CD4-positive, CD25-positive, alpha-beta regulatory T cell (primary cell): ENCODE data around the gene ATG4A. TPM values are rescaled to one million over a fixed set of nuclear protein-coding genes. Genes with fewer than 3 reads are reported as not detected.

Experiments
- ATAC-seq, 2 donors: fragments of 150-1000 bp; cut with Tn5 transposase; one replicate each; pipeline ENCODE4 v1.10.0; 2021; ENCODE audit warnings: low read depth in 2 of 2, moderate number of reproducible peaks in 2 of 2, moderate library complexity in 1 of 2
- DNase-seq, 3 donors: peaks; one replicate each; pipeline versions ENCODE4 v3.0.0 to v3.0.0-alpha.2; 2012 to 2022; ENCODE audit warnings: mixed read lengths in 1 of 3
- H3K27ac ChIP-seq: one replicate; pipeline ENCODE4 v1.7.0; 2013; ENCODE audit warnings: mild to moderate bottlenecking, low read length; ENCODE audit not compliant: insufficient read depth, poor library complexity, severe bottlenecking
- H3K27me3 ChIP-seq: one replicate; pipeline ENCODE4 v1.7.0; 2013; ENCODE audit warnings: low read length; ENCODE audit not compliant: control insufficient read depth, insufficient read depth
- H3K36me3 ChIP-seq: one replicate; pipeline ENCODE4 v1.7.0; 2013; ENCODE audit warnings: mild to moderate bottlenecking, low read length, moderate library complexity; ENCODE audit not compliant: control insufficient read depth, insufficient read depth
- H3K4me1 ChIP-seq: 2 replicates; pipeline ENCODE4 v1.7.0; 2013; ENCODE audit warnings: mild to moderate bottlenecking, low read length; ENCODE audit not compliant: insufficient read depth, control insufficient read depth, poor library complexity, severe bottlenecking
- H3K4me3 ChIP-seq: one replicate; pipeline ENCODE4 v1.7.0; 2013; ENCODE audit warnings: low read depth, mild to moderate bottlenecking, low read length, moderate library complexity
- H3K9me3 ChIP-seq, 2 experiments: 1 replicate in 1 of 2; 2 replicates in 1 of 2; pipeline ENCODE4 v1.7.0; 2013; ENCODE audit warnings: low read length in 2 of 2, mild to moderate bottlenecking in 1 of 2, moderate library complexity in 1 of 2; ENCODE audit not compliant: control insufficient read depth in 2 of 2
- H3K27ac Mint-ChIP-seq, 3 donors: one replicate each; pipeline ENCODE4 v1.8.0; 2020 to 2022; ENCODE audit warnings: mild to moderate bottlenecking in 3 of 3, mixed read lengths in 3 of 3, moderate library complexity in 2 of 3
- H3K27me3 Mint-ChIP-seq: one replicate; pipeline ENCODE4 v1.8.0; 2022; ENCODE audit warnings: mild to moderate bottlenecking, mixed read lengths
- H3K36me3 Mint-ChIP-seq: one replicate; pipeline ENCODE4 v1.8.0; 2020; ENCODE audit warnings: mixed read lengths
- H3K4me1 Mint-ChIP-seq, 4 donors: one replicate each; pipeline ENCODE4 v1.8.0; 2020 to 2022; ENCODE audit warnings: mixed read lengths in 4 of 4, mild to moderate bottlenecking in 1 of 4
- H3K4me3 Mint-ChIP-seq, 4 donors: one replicate each; pipeline ENCODE4 v1.8.0; 2020 to 2022; ENCODE audit warnings: mild to moderate bottlenecking in 4 of 4, mixed read lengths in 4 of 4, moderate library complexity in 3 of 4
- H3K9me3 Mint-ChIP-seq, 7 donors: one replicate each; pipeline ENCODE4 v1.8.0; 2020 to 2022; ENCODE audit warnings: mixed read lengths in 7 of 7, mild to moderate bottlenecking in 3 of 7, moderate library complexity in 2 of 7
- polyA plus RNA-seq, 4 donors: library from polyadenylated mRNA; unstranded; fragments of 300-500 nt; fragmentation: Illumina TruSeq; gene quantifications; one replicate each; pipeline ENCODE4 v1.2.3, GENCODE V29; 2021
- total RNA-seq: library from RNA; stranded (reverse); gene quantifications from one replicate; pipeline ENCODE4 v1.2.3, GENCODE V29; 2022

Gene ATG4A
- total and polyA plus RNA-seq, 5 donors from 2014 or later = 10.4 to 21.8 (median 17.8) TPM

DNA sequence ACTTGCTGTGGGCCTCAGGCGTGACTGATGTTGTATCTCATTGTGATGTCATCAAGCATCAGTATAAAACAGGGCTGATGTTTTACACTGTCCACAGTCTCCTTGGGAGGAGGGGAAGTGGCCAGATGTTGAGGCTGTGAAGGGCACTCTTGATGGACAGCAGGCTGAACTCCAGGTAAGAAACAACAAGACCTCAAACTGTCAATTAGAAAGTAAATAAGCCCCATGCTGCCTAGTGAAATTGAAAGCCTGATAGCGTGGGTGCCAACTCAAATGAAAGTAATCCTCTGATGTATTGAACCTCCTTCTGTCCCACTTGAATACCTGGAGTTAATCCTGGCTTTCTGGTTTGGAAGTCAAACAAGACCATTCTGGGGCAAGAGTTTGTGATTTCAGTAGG, 27.0 kb upstream of the ATG4A start:
- H3K27ac Mint-ChIP-seq = no peak overlapping the region
- Histone ChIP-seq H3K36me3 (peaks cover 46% of the 10 kb centered on the region), H3K27me3 (no peaks in the 10 kb centered on the region), H3K27ac (peak overlapping the region; percentile 39), H3K4me3 (no peak overlapping the region), H3K9me3 (no peaks in the 10 kb centered on the region), H3K4me1 (no peaks in the 10 kb centered on the region)
- H3K9me3 Mint-ChIP-seq = no peaks in the 10 kb centered on the region
- no peaks in the 10 kb centered on the region for H3K27me3 Mint-ChIP-seq
- DNase-seq (no peak), ATAC-seq (no peak)
- H3K4me1 Mint-ChIP-seq = peaks cover 0 to 4% (median 0%) of the 10 kb centered on the region in 4 donors
- H3K36me3 Mint-ChIP-seq = peaks cover 8% of the 10 kb centered on the region
- no peak overlapping the region for H3K4me3 Mint-ChIP-seq

DNA sequence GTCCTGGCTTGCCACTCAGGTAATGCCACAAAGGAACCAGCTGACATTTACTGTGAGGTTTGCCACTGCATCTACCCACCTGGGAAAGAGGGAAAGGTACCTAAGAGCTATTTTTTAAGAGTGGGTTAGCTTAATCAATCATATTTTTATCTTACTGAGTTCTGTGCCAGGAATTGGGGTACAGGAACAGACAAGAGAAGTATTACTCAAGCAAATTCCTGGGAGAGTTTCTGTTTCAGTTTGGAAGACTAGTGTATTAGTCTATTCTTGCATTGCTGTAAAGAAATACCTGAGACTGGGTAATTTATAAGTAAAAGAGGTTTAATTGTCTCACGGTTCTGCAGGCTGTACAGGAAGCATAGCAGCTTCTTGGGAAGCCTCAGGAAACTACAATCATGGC, 23.5 kb upstream of the ATG4A start:
- Histone ChIP-seq H3K9me3 (no peaks in the 10 kb centered on the region), H3K4me1 (no peaks in the 10 kb centered on the region), H3K27ac (no peak overlapping the region), H3K36me3 (peaks cover 29% of the 10 kb centered on the region), H3K4me3 (no peak overlapping the region), H3K27me3 (no peaks in the 10 kb centered on the region)
- DNase-seq = no peak
- Mint-ChIP-seq H3K4me1 (peaks cover 0 to 9% (median 3%) of the 10 kb centered on the region in 4 donors), H3K36me3 (peaks cover 4% of the 10 kb centered on the region), H3K9me3 (no peaks in the 10 kb centered on the region), H3K4me3 (no peak overlapping the region), H3K27ac (peak overlapping the region; percentile 22 to 60 (median 48)), H3K27me3 (no peaks in the 10 kb centered on the region)
- ATAC-seq = no peak

DNA sequence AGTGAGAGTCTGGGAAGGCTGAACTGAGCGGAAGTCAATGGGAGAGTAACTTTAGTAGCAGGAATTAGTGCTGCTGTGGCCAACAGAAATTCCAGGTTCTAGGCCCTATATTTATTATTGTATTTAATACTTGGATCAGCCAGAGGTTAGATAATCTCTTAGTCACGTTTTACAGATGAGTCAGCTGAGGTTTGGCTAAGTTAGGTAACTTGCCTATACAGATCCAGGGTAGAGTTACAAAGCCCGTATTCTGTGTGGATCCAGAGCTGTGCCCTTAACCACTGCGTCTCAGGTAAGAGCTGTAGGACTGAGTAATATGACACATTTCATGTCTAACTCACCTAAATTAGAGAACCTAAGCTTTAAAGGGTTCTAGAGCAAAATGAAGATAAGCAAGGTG, 20.7 kb upstream of the ATG4A start:
- Histone ChIP-seq H3K4me3 (no peak overlapping the region), H3K4me1 (no peaks in the 10 kb centered on the region), H3K27me3 (no peaks in the 10 kb centered on the region), H3K27ac (no peak overlapping the region), H3K36me3 (peaks cover 51% of the 10 kb centered on the region), H3K9me3 (no peaks in the 10 kb centered on the region)
- Mint-ChIP-seq H3K9me3 (no peaks in the 10 kb centered on the region), H3K4me1 (peaks cover 0 to 7% (median 3%) of the 10 kb centered on the region in 4 donors), H3K4me3 (no peak overlapping the region), H3K27me3 (no peaks in the 10 kb centered on the region), H3K36me3 (peaks cover 4% of the 10 kb centered on the region), H3K27ac (no peak overlapping the region)
- ATAC-seq (no peak), DNase-seq (no peak)

DNA sequence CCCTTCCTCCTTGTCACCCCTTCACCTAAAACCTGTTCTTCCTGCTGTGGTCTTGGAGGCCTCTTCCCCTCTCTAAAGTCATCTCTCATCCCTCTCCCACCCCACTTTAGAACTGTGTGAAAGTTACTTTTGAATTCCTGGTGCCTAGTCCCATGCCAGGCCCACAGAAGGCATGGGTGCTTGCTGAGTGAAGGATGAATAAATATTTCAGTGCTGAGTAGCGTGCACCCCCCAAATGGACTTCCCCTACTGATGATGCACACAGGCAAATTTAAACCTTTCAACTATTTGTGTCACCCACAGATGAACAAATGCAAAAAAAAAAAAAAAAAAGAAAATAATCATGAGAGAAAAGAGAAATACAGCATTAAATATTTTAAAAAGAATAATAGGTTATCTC, 20.0 kb upstream of the ATG4A start:
- H3K27ac ChIP-seq = no peak overlapping the region
- DNase-seq (no peak), ATAC-seq (no peak)
- Mint-ChIP-seq H3K27ac (peak overlapping the region in 2 of 3 donors; percentile 55 to 85), H3K36me3 (peaks cover 5% of the 10 kb centered on the region), H3K27me3 (no peaks in the 10 kb centered on the region), H3K4me3 (no peak overlapping the region), H3K9me3 (no peaks in the 10 kb centered on the region), H3K4me1 (peaks cover 0 to 7% (median 3%) of the 10 kb centered on the region in 4 donors)
- no peaks in the 10 kb centered on the region for H3K27me3 ChIP-seq
- H3K4me3 ChIP-seq = no peak overlapping the region
- no peaks in the 10 kb centered on the region for H3K4me1 ChIP-seq
- H3K9me3 ChIP-seq = no peaks in the 10 kb centered on the region
- H3K36me3 ChIP-seq = peaks cover 54% of the 10 kb centered on the region

DNA sequence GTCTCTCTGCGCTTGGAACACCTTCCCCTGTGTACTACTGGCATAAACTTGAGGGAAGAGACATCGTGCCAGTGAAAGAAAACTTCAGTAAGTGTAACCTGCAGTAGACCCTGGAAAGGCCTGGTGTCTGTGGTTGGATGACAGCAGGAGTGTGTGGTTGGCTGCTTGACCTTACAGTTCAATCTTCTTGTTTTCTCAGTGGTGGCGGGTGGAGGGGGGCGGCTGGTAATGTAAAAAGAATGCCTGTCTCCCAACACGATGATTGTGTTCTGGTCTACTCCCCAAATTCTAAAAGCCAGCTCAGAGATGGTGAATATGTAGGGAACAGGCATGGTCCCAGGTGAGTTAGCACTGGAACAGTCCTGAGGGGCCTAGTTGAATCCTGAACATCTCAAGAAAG, 18.8 kb upstream of the ATG4A start:
- H3K4me1 Mint-ChIP-seq = peaks cover 0 to 7% (median 3%) of the 10 kb centered on the region in 4 donors
- no peaks in the 10 kb centered on the region for H3K27me3 Mint-ChIP-seq
- Histone ChIP-seq H3K36me3 (peaks cover 53% of the 10 kb centered on the region), H3K9me3 (no peaks in the 10 kb centered on the region), H3K27me3 (no peaks in the 10 kb centered on the region), H3K27ac (no peak overlapping the region), H3K4me3 (no peak overlapping the region), H3K4me1 (no peaks in the 10 kb centered on the region)
- no peak overlapping the region for H3K27ac Mint-ChIP-seq
- H3K36me3 Mint-ChIP-seq = peaks cover 4% of the 10 kb centered on the region
- DNase-seq (no peak), ATAC-seq (no peak)
- H3K4me3 Mint-ChIP-seq = no peak overlapping the region
- H3K9me3 Mint-ChIP-seq = no peaks in the 10 kb centered on the region

- H3K27me3 Mint-ChIP-seq = no peaks in the 10 kb centered on the region
- H3K36me3 ChIP-seq = peaks cover 30% of the 10 kb centered on the region
- H3K4me1 ChIP-seq = no peaks in the 10 kb centered on the region
- ATAC-seq (no peak), DNase-seq (no peak)
- peak overlapping the region in 2 of 3 donors; percentile 51 to 64 for H3K27ac Mint-ChIP-seq
- H3K4me1 Mint-ChIP-seq = peaks cover 0 to 5% (median 2%) of the 10 kb centered on the region in 4 donors
- H3K4me3 Mint-ChIP-seq = no peak overlapping the region
- H3K9me3 Mint-ChIP-seq = no peaks in the 10 kb centered on the region
- no peaks in the 10 kb centered on the region for H3K27me3 ChIP-seq
- peaks cover 4% of the 10 kb centered on the region for H3K36me3 Mint-ChIP-seq
- H3K4me3 ChIP-seq = no peak overlapping the region
- H3K9me3 ChIP-seq = no peaks in the 10 kb centered on the region
- no peak overlapping the region for H3K27ac ChIP-seq
These were observed 10.5 kb upstream of the ATG4A start for GRCh38 chrX:108081110-108081509.

GRCh38 chrX:108087792-108088191, 3.8 kb upstream of the ATG4A start:
- no peaks in the 10 kb centered on the region for H3K27me3 ChIP-seq
- no peaks in the 10 kb centered on the region for H3K36me3 Mint-ChIP-seq
- no peaks in the 10 kb centered on the region for H3K9me3 ChIP-seq
- H3K4me3 Mint-ChIP-seq = no peak overlapping the region
- ATAC-seq (no peak), DNase-seq (no peak)
- H3K4me3 ChIP-seq = no peak overlapping the region
- no peaks in the 10 kb centered on the region for H3K9me3 Mint-ChIP-seq
- H3K4me1 ChIP-seq = peaks cover 17% of the 10 kb centered on the region
- peaks cover 25% of the 10 kb centered on the region for H3K36me3 ChIP-seq
- H3K4me1 Mint-ChIP-seq = peaks cover 5 to 20% (median 7%) of the 10 kb centered on the region in 4 donors
- H3K27me3 Mint-ChIP-seq = no peaks in the 10 kb centered on the region
- H3K27ac ChIP-seq = no peak overlapping the region
- H3K27ac Mint-ChIP-seq = no peak overlapping the region

DNA sequence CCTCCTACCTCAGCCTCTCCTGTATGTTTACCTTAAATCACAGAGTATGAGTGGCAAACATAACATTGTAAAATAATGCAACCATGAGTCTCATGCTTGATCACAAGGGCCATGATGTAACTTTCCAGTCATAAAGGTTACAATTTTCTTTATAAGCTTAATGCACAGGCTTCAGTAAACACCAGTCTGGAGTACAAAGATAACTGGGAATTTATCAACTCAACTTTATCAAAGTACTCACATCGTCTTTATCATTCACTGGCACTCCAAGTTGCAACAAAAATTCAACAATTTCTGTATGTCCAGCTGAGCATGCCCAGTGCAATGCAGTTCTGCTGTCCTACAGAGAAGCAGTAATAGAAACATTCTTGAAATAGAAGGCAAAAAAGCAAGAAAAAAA, 3.1 kb upstream of the ATG4A start:
- peaks cover 25% of the 10 kb centered on the region for H3K36me3 ChIP-seq
- H3K4me3 ChIP-seq = no peak overlapping the region
- Mint-ChIP-seq H3K4me1 (peaks cover 5 to 20% (median 9%) of the 10 kb centered on the region in 4 donors), H3K36me3 (no peaks in the 10 kb centered on the region), H3K27me3 (no peaks in the 10 kb centered on the region), H3K27ac (no peak overlapping the region), H3K9me3 (no peaks in the 10 kb centered on the region), H3K4me3 (no peak overlapping the region)
- H3K9me3 ChIP-seq = no peaks in the 10 kb centered on the region
- H3K27me3 ChIP-seq = no peaks in the 10 kb centered on the region
- ATAC-seq (no peak), DNase-seq (no peak)
- H3K4me1 ChIP-seq = peaks cover 17% of the 10 kb centered on the region
- no peak overlapping the region for H3K27ac ChIP-seq
